GM12864 (cell line): ENCODE data around the gene NFKBIA.

Experiments
- DNase-seq: peaks from one replicate; pipeline ENCODE4 v3.0.0-alpha.2; 2011; ENCODE audit warnings: low read depth
- H3K4me3 ChIP-seq: 2 replicates; pipeline ENCODE4 v1.5.1; 2011; ENCODE audit warnings: mild to moderate bottlenecking, low read depth, low read length, control low read depth
- TF ChIP-seq, protein P1 (sequence below): IDR thresholded peaks from 2 replicates; pipeline ENCODE4 v1.5.1; 2011; ENCODE audit warnings: low read depth, mild to moderate bottlenecking, moderate library complexity, low read length, control low read depth, inconsistent platforms; ENCODE audit errors: missing control alignments

The NFKBIA gene

DNA sequence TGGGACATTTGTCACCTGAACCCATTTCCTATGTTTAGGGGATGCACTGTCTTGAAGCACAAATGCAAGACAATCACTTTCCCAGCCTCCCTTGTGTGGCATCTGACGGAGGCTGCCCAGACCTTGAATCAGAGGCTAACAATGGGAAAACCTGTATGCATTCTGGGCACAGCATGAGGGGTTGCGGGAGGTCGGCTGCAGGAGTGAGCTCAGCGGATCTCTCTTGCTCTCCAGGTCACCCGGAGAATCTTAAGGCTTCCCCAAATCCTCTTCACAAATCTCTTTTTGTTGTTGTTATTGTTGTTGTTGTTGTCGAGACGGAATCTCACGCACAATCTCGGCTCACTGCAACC, 15.3 kb downstream of the NFKBIA start:
- no peak overlapping the region for H3K4me3 ChIP-seq
- no peak for DNase-seq
- TF ChIP-seq, protein P1, sequence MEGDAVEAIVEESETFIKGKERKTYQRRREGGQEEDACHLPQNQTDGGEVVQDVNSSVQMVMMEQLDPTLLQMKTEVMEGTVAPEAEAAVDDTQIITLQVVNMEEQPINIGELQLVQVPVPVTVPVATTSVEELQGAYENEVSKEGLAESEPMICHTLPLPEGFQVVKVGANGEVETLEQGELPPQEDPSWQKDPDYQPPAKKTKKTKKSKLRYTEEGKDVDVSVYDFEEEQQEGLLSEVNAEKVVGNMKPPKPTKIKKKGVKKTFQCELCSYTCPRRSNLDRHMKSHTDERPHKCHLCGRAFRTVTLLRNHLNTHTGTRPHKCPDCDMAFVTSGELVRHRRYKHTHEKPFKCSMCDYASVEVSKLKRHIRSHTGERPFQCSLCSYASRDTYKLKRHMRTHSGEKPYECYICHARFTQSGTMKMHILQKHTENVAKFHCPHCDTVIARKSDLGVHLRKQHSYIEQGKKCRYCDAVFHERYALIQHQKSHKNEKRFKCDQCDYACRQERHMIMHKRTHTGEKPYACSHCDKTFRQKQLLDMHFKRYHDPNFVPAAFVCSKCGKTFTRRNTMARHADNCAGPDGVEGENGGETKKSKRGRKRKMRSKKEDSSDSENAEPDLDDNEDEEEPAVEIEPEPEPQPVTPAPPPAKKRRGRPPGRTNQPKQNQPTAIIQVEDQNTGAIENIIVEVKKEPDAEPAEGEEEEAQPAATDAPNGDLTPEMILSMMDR, result no peak

DNA sequence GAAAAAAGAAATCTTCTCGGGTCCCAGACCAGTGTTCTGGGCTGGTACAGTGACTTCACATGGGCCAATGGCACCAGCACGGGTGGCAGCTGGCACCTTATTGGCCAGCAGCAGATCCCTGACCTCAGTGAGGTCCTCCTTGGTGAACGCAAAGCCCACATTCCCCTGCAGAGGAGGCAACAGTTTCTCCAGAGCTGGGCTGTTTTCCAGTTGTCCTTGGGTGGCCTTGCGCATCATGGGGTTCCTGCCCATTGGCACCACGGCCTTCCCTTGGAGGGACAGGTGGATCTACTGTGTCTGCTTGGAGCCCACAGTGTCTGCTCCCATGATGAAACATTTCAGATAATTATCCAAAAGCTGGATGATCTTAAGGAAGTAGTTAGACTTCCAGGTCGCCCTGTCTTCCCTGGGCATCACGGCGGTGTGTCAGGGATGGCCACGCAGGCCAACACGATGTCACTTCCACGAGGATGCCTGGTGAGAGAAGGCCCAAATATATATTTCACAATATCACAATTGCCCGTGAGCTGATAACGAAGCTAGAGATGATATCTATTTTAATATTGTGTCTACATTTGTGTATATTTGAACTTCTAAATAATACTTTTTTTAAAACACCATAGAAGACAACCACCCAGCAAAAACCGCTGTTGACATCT, 15.8 kb downstream of the NFKBIA start:
- DNase-seq, result no peak
- TF ChIP-seq, protein P1, result no peak

DNA sequence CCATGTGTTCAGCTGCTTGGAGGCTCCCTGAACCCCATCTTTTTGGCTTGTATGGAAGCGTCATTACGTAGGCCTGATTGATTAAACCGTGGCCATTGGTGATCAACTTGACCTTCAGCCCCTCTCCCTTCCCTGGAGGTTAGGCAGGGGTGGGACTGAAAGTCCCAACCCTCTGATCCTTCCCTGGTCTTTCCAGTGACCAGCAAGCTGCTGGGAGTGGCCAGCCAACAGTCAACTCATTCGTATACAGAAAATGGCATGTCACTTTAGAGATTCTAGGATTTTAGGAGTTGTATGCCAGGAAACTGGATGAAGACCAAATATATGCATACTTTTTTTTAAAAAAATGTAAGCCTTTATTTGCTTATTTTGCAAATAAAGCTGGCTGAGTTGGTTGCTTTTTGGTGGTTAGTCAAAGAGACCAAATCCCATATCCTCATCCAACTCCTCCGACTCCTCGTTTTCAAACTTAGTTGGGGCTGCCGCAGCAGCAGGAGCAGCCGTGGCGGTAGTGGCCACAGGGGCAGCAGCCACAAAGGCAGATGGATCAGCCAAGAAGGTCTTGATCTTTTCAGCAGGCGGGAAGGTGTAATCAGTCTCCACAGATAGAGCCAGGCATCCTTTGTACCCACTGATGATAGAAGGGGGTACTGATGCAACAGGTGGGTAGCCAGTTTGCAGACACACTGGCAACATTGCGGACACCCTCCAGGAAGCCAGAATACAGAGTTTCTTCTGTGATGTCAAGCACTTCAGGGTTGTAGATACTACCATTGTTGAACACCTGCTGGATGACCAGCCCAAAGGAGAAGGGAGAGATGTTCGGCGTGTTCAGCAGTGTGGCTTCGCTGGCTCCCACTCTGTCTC, 16.6 kb downstream of the NFKBIA start:
- H3K4me3 ChIP-seq, result no peak overlapping the region
- TF ChIP-seq, protein P1, result no peak

More for the DNA sequence above, 15.8 kb downstream of the NFKBIA start:
- no peak overlapping the region for H3K4me3 ChIP-seq

DNA sequence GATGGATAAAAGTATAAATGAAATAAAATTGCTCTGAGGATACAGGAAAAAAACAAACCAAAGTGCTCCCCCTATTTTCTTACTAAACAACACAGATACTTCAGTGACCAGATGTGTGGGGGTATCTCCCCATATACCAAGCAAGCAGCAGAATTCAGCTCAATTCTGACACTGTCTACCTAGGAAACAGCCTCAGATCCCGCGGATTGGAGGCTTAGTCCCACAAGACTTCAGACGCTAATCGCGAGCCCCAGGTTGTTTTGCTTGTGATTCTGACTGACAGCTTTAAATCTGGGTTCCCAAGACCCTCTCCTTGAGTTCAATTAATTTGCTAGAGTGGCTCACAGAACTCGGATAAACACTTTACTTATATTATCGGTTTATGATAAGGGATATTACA, 17.3 kb downstream of the NFKBIA start:
- no peak overlapping the region for H3K4me3 ChIP-seq
- no peak for DNase-seq
- TF ChIP-seq, protein P1, result no peak

More for the DNA sequence above, 16.6 kb downstream of the NFKBIA start:
- DNase-seq, result no peak

DNA sequence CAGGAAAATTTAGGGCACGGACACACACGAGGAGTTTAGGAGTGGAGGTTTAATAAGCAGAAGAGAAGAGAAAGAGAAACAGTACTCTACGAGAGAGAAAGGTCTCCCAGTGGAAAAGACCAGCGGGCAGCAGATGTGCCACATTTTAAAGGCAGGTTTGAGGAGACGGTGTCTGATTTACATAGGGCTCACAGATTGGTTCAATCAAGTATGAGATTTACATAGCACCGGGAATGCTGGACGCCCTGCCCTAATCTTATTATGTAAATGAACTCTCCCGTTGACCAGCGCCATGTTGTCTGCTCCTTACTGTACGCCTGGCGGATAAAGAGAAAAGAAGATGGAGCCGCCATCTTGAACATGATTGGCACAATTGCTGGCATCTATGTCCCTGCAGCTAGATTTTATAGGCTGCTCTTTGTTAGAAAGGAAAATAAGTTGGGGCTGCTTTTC, 17.9 kb downstream of the NFKBIA start:
- TF ChIP-seq, protein P1, result no peak
- DNase-seq, result no peak
- H3K4me3 ChIP-seq, result no peak overlapping the region

DNA sequence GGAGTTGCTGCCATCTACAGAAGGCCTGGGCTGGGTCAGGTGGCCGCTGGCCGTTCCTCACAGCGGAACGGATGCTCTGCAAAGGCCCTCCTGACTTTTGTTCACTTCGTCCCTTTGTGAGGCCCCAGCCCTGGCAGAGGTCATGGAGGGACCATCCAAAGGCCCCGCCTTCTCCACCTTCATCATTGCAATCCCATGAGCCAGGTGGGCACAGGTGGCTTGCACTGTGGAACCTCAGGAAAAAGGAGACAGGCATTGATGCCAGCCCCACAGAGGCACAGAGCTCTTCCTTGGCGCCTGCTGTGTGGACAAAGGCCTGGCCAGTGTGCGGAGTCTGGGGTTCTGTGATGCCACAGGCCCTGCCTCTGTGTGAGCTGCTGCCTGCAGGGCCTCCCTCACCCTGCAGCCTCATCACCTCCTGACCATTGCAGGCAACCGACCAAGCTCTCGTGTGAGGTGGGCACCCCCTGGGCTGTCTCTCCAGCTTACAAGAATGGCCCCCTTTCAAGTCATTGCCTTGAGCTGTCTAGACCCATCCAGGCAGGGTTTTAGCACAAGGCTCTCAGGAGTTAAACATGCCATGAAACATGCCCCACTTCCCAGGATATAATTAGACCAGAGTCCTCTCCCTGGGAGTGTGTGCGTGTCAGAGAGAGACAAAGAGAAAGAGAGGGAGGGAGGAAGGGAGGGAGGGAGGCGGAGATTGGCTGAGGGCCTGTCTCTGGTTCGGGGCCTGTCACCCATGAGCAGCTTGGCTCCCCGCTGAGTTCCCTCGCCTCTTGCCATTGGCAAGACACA, 19.3 kb downstream of the NFKBIA start:
- H3K4me3 ChIP-seq, result no peak overlapping the region
- DNase-seq, result no peak
- TF ChIP-seq, protein P1, result no peak
